Breast epithelium (tissue), 4 donors: ENCODE results near the gene AGO3. TPM values are rescaled to one million over a fixed set of nuclear protein-coding genes. Genes with fewer than 3 reads are reported as not detected.

Experiments used
- DNase-seq, 2 donors: peaks; one replicate each; pipeline ENCODE4 v3.0.0-alpha.2; 2019; ENCODE audit warnings: low spot score in 2 of 2
- H3K27ac ChIP-seq, 2 donors: fragments of 200-600 bp; sonication (generic) in 1 of 2; one replicate each; pipeline ENCODE4 v1.5.1; 2016 to 2019; ENCODE audit warnings: mild to moderate bottlenecking in 1 of 2
- H3K27me3 ChIP-seq, 2 donors: fragments of 200-600 bp; sonication (generic) in 1 of 2; one replicate each; pipeline versions ENCODE4 v1.5.1 to v1.6.0; 2017 to 2019; ENCODE audit warnings: control low read depth in 1 of 2, mild to moderate bottlenecking in 1 of 2
- H3K36me3 ChIP-seq: fragments of 200-600 bp; one replicate; pipeline ENCODE4 v1.5.1; 2019
- H3K4me1 ChIP-seq, 2 donors: fragments of 200-600 bp; sonication (generic); one replicate each; pipeline ENCODE4 v1.5.1; 2016 to 2019; ENCODE audit warnings: control low read depth in 1 of 2
- H3K4me3 ChIP-seq, 3 donors: fragments of 200-600 bp; sonication (generic); 1 replicate in 2 of 3; 2 replicates in 1 of 3; pipeline ENCODE4 v1.5.1; 2016 to 2019; ENCODE audit warnings: mild to moderate bottlenecking in 3 of 3, moderate library complexity in 2 of 3
- H3K9me3 ChIP-seq, 2 donors: fragments of 200-600 bp; sonication (generic) in 1 of 2; one replicate each; pipeline ENCODE4 v1.5.1; 2016 to 2019; ENCODE audit warnings: control low read depth in 1 of 2
- CTCF ChIP-seq, 3 donors: fragments of 450-650 bp; IDR thresholded peaks; one replicate each; pipeline ENCODE4 v1.5.1; 2016 to 2017; ENCODE audit warnings: antibody characterized with exemption in 3 of 3, mild to moderate bottlenecking in 3 of 3, moderate library complexity in 3 of 3
- POLR2A ChIP-seq: fragments of 450-650 bp; IDR thresholded peaks from one replicate; pipeline ENCODE4 v1.6.1; 2016; ENCODE audit warnings: antibody characterized with exemption, mild to moderate bottlenecking, moderate library complexity
- POLR2AphosphoS5 ChIP-seq, 3 donors: sonication (generic); formaldehyde crosslinking; IDR thresholded peaks; one replicate each; pipeline ENCODE4 v1.6.1; 2017; ENCODE audit warnings: antibody characterized with exemption in 3 of 3
- intact Hi-C: fragments of 100-400 bp; cut with DNase I; formaldehyde crosslinking; loops from one replicate; pipeline ENCODE4 v1.15.1; 2023; ENCODE audit warnings: low total_unique reads
- total RNA-seq, 3 donors: library from RNA; depleted of rRNA; stranded (reverse); fragments of >200 nt; gene quantifications; one replicate each; pipeline ENCODE4 v1.1.0, GENCODE V29; 2016

Gene AGO3
- total RNA-seq, 3 donors from 2014 or later = 28.2 TPM

GRCh38 chr1:36097693-36098585, 167.0 kb downstream of the AGO3 start:
- intact Hi-C loops = loop anchor here (5.0 kb wide), 2 partner anchors 189 to 1844 kb away; no protein-coding TSS in a partner anchor
- peaks cover 0 to 17% of the 10 kb centered on the region in 2 donors for H3K4me1 ChIP-seq

GRCh38 chr1:36098650-36099365, 167.9 kb downstream of the AGO3 start:
- TF ChIP-seq POLR2AphosphoS5 (IDR thresholded peaks at IDR 0.05) (no peak), POLR2A (no peak), CTCF (IDR thresholded peaks at IDR 0.05) (no peak)
- intact Hi-C loops = loop anchor here (5.0 kb wide), 2 partner anchors 188 to 1843 kb away; no protein-coding TSS in a partner anchor
- no peak for DNase-seq
- Histone ChIP-seq H3K9me3 (no peaks in the 10 kb centered on the region), H3K27me3 (no peaks in the 10 kb centered on the region), H3K4me1 (peaks cover 0 to 9% of the 10 kb centered on the region in 2 donors), H3K36me3 (no peaks in the 10 kb centered on the region), H3K27ac (no peak overlapping the region), H3K4me3 (no peak overlapping the region)

More at GRCh38 chr1:36097693-36098585, 167.0 kb downstream of the AGO3 start:
- Histone ChIP-seq H3K9me3 (no peaks in the 10 kb centered on the region), H3K36me3 (no peaks in the 10 kb centered on the region), H3K4me3 (no peak overlapping the region), H3K27me3 (no peaks in the 10 kb centered on the region), H3K27ac (no peak overlapping the region)
- TF ChIP-seq CTCF (IDR thresholded peaks at IDR 0.05) (no peak), POLR2A (no peak), POLR2AphosphoS5 (IDR thresholded peaks at IDR 0.05) (no peak)
- no peak for DNase-seq

DNA sequence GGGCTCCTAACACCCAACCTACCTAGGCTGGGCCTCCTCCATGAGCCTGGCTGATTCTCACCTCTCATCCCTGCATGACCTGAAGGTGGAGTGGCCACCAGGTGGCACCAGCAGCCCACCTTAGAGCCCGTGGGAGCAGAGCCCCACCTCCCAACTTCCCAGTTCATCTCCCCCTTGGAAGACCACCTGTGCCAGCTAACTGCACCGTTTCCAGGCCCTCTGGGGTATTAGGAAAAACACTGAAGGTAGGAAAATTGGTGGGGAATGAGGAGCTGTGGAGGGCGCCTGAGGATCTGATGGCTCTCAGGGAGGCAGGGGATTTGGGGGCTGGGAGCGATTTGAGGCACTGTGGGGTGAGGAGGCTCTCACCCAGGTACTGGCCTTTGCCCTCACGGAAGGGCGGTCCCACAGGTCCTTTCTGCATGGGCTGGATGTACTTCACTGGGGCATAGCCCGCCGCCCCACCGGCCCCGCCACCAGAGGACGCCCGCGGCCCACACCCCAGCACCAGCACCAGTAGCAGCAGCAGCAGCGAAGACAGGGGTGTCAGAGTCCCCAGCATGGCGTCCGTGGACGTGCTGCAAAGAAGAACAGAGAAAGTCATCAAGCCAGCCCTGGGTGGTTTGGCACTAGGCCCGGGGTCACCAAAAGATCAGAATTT, 168.9 kb downstream of the AGO3 start:
- DNase-seq = peak; percentile 64 to 77
- Histone ChIP-seq H3K4me1 (peaks cover 0 to under 1% of the 10 kb centered on the region in 2 donors), H3K27ac (peak overlapping the region in 1 of 2 donors; percentile 15), H3K4me3 (peak overlapping the region in 1 of 3 donors; percentile 39), H3K36me3 (no peaks in the 10 kb centered on the region), H3K27me3 (no peaks in the 10 kb centered on the region), H3K9me3 (no peaks in the 10 kb centered on the region)
- peak in 1 of 3 donors; percentile 25 for TF ChIP-seq POLR2AphosphoS5 (IDR thresholded peaks at IDR 0.05)
- TF ChIP-seq CTCF (IDR thresholded peaks at IDR 0.05) = peak; percentile 87 to 92 (median 91)
- no peak for TF ChIP-seq POLR2A
- intact Hi-C loops = loop anchor here (5.0 kb wide), 2 partner anchors 187 to 1842 kb away; no protein-coding TSS in a partner anchor

- no peaks in the 10 kb centered on the region for H3K9me3 ChIP-seq
- intact Hi-C loops = no loop called here
- no peaks in the 10 kb centered on the region for H3K27me3 ChIP-seq
- H3K27ac ChIP-seq = no peak overlapping the region
- DNase-seq = no peak
- TF ChIP-seq POLR2A (no peak), POLR2AphosphoS5 (IDR thresholded peaks at IDR 0.05) (no peak)
- H3K36me3 ChIP-seq = no peaks in the 10 kb centered on the region
- no peaks in the 10 kb centered on the region for H3K4me1 ChIP-seq
- H3K4me3 ChIP-seq = no peak overlapping the region
Observed at GRCh38 chr1:36100376-36100775, 169.5 kb downstream of the AGO3 start.

DNA sequence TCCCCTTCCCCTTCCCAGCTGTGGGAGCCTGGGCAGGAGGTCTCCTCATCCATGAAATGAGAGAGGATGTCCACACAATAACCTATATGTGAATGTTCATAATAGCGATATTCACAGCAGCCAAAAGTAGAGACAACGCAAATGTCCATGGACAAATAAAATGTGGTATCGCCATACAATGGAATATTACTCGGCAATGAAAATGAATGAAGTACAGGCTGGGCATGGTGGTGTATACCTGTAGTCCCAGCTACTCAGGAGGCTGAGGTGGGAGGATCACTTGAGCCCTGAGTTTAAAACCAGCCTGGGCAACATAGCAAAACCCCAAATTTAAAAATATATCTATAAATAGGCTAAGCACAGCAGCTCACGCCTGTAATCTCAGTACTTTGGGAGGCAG, 170.6 kb downstream of the AGO3 start:
- no peak for TF ChIP-seq POLR2AphosphoS5 (IDR thresholded peaks at IDR 0.05)
- no peak for TF ChIP-seq CTCF (IDR thresholded peaks at IDR 0.05)
- no peak for TF ChIP-seq POLR2A
- Histone ChIP-seq H3K4me3 (no peak overlapping the region), H3K36me3 (no peaks in the 10 kb centered on the region), H3K27ac (no peak overlapping the region), H3K4me1 (no peaks in the 10 kb centered on the region), H3K27me3 (no peaks in the 10 kb centered on the region), H3K9me3 (no peaks in the 10 kb centered on the region)
- no peak for DNase-seq
- intact Hi-C loops = no loop called here
